Adipocyte (in vitro differentiated cells): ENCODE data around the gene EDDM3A.
"Not testable (repeated sequence)": the region's sequence is repeated elsewhere in the genome, so short reads cannot be mapped to it uniquely, and the experiment has no call there.

Source experiments
- DNase-seq: peaks from one replicate; pipeline ENCODE4 v3.0.0-alpha.2; 2015; ENCODE audit warnings: low read depth
- H3K27me3 ChIP-seq: replicated peaks from 2 replicates; pipeline ENCODE4 v1.7.0; 2013; ENCODE audit warnings: mild to moderate bottlenecking, low read length, moderate library complexity; ENCODE audit not compliant: control insufficient read depth, insufficient read depth
- H3K36me3 ChIP-seq: 2 replicates; pipeline ENCODE4 v1.7.0; 2013; ENCODE audit warnings: low read length, mild to moderate bottlenecking, moderate library complexity; ENCODE audit not compliant: control insufficient read depth, insufficient read depth, severe bottlenecking
- H3K4me1 ChIP-seq: 2 replicates; pipeline ENCODE4 v1.7.0; 2013; ENCODE audit warnings: mild to moderate bottlenecking, low read length, moderate library complexity; ENCODE audit not compliant: control insufficient read depth, insufficient read depth
- H3K4me3 ChIP-seq: 2 replicates; pipeline ENCODE4 v1.7.0; 2013; ENCODE audit warnings: mild to moderate bottlenecking, low read length, moderate library complexity
- H3K9ac ChIP-seq: 2 replicates; pipeline ENCODE4 v1.7.0; 2013; ENCODE audit warnings: mild to moderate bottlenecking, low read length, moderate library complexity
- H3K9me3 ChIP-seq: 2 replicates; pipeline ENCODE4 v1.7.0; 2013; ENCODE audit warnings: mild to moderate bottlenecking, low read length, moderate library complexity; ENCODE audit not compliant: control insufficient read depth

Gene EDDM3A

DNA sequence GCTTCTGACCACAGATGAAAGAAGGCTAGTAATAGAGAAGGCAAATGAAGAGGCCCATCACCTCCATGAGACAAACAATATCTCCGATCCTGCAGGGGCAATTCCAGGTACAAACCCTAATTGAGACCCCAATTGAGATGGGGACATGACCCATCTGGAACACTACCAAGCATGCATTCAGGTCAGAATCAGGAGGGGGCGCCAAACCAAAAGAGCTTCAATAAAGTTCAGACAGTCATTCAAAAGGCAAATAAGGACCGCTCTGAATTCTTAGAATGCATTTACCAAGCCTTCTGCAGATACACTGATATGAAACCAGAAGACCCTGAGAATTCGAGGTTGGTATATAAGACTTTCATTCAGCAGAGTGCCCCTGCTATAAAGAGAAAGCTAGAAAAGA is 12.3 kb downstream of the EDDM3A start:
- Histone ChIP-seq H3K9me3 (peaks cover 6% of the 10 kb centered on the region), H3K4me3 (no peak overlapping the region), H3K27me3 (peaks cover 27% of the 10 kb centered on the region), H3K36me3 (no peaks in the 10 kb centered on the region), H3K9ac (no peak overlapping the region), H3K4me1 (no peaks in the 10 kb centered on the region)
- no peak for DNase-seq

- DNase-seq, H3K4me3 ChIP-seq, H3K9ac ChIP-seq, H3K4me1 ChIP-seq, H3K9me3 ChIP-seq, H3K36me3 ChIP-seq: not testable (repeated sequence)
- peaks cover 27% of the 10 kb centered on the region for H3K27me3 ChIP-seq
Measured at GRCh38 chr14:20759465-20759864, 13.8 kb downstream of the EDDM3A start.

DNA sequence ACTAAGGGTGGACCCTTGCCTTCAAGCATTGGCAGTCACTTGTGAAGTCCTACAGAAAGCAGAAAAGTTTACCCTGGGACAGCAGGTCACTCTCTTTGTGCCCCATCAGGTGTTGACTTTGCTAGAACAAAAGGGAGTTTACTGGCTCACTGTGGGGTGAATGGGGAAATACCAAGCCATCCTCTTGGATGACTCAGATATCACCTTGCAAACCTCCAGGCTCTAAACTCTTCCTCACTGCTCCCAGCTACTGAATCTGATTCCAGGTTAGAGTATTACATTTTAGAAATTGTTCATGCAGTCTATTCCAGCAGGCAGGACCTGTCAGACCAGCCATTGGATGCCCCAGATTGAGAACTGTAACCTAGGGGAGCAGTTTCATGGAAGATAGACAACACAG is 15.3 kb downstream of the EDDM3A start:
- Histone ChIP-seq H3K27me3 (peaks cover 28% of the 10 kb centered on the region), H3K4me1 (no peaks in the 10 kb centered on the region), H3K4me3 (no peak overlapping the region), H3K36me3 (no peaks in the 10 kb centered on the region), H3K9ac (no peak overlapping the region), H3K9me3 (no peaks in the 10 kb centered on the region)
- no peak for DNase-seq

DNA sequence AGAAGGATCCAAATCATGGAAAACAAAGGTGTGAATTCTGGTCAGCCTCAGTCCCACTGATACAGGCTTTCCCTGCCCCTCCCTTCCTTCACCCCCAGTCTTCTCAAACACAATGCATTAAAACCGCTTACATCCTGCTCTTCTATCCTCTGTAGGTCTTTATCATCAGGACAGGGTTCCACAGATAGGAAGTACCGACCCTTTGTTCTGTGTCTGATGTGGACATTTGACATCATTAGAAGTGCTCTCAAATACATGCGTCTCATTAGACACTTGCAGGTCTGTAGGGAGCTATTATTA is 22.9 kb downstream of the EDDM3A start:
- no peaks in the 10 kb centered on the region for H3K36me3 ChIP-seq
- H3K4me3 ChIP-seq, result no peak overlapping the region
- no peaks in the 10 kb centered on the region for H3K4me1 ChIP-seq
- no peak for DNase-seq
- H3K27me3 ChIP-seq, result peaks cover 29% of the 10 kb centered on the region
- H3K9ac ChIP-seq, result no peak overlapping the region
- no peaks in the 10 kb centered on the region for H3K9me3 ChIP-seq

- no peaks in the 10 kb centered on the region for H3K36me3 ChIP-seq
- no peak overlapping the region for H3K9ac ChIP-seq
- H3K4me3 ChIP-seq, result no peak overlapping the region
- H3K9me3 ChIP-seq, result no peaks in the 10 kb centered on the region
- H3K4me1 ChIP-seq, result no peaks in the 10 kb centered on the region
- no peak for DNase-seq
- H3K27me3 ChIP-seq, result peaks cover 29% of the 10 kb centered on the region
Measured at GRCh38 chr14:20769421-20769820, 23.7 kb downstream of the EDDM3A start.

DNA sequence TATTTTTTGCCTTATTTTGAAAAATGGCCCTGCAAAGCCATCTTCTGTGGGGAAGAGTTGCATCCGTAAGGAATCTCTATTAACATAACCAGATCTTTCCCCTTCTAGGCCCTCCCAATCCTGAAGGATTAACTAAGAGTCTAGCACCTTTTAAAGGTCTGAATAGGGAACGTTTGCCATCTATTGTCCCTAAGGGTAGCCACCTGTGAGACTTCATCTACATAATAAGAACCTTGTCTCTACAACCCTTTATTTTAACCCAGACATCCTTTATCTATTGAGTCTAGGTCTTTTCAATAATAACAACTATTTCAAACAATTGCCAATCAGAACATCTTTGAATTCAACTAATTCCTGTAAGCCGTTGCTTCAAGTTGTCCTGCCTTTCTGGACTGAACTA is 27.0 kb downstream of the EDDM3A start:
- DNase-seq, result no peak
- no peak overlapping the region for H3K4me3 ChIP-seq
- H3K27me3 ChIP-seq, result peaks cover 25% of the 10 kb centered on the region
- no peak overlapping the region for H3K9ac ChIP-seq
- no peaks in the 10 kb centered on the region for H3K4me1 ChIP-seq
- no peaks in the 10 kb centered on the region for H3K36me3 ChIP-seq
- no peaks in the 10 kb centered on the region for H3K9me3 ChIP-seq

- Histone ChIP-seq H3K4me3 (no peak overlapping the region), H3K4me1 (no peaks in the 10 kb centered on the region), H3K9ac (no peak overlapping the region), H3K36me3 (no peaks in the 10 kb centered on the region), H3K27me3 (peaks cover 22% of the 10 kb centered on the region), H3K9me3 (no peaks in the 10 kb centered on the region)
- no peak for DNase-seq
Measured at GRCh38 chr14:20774258-20774824, 28.7 kb downstream of the EDDM3A start.

- Histone ChIP-seq H3K4me1 (no peaks in the 10 kb centered on the region), H3K9ac (no peak overlapping the region), H3K9me3 (no peaks in the 10 kb centered on the region), H3K36me3 (no peaks in the 10 kb centered on the region), H3K27me3 (peaks cover 25% of the 10 kb centered on the region), H3K4me3 (no peak overlapping the region)
- DNase-seq, result no peak
Measured at GRCh38 chr14:20775043-20775442, 29.4 kb downstream of the EDDM3A start.

GRCh38 chr14:20775901-20776300 is 30.2 kb downstream of the EDDM3A start:
- DNase-seq, result no peak
- no peaks in the 10 kb centered on the region for H3K9me3 ChIP-seq
- no peak overlapping the region for H3K9ac ChIP-seq

DNA sequence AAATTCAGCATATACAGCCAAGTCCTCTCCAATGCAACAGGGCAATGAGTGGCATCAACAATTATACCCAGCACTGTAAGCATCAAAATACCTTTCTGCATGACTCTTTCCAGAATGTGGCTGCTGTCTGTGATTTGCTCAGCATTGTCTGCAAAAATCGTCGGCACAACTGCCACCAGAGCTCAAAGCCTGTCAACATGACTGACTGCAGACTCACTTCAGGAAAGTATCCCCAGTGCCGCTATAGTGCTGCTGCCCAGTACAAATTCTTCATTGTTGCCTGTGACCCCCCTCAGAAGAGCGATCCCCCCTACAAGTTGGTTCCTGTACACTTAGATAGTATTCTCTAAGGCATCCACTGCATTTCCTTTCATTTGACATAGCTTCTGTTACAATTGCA is 36.1 kb downstream of the EDDM3A start:
- no peaks in the 10 kb centered on the region for H3K36me3 ChIP-seq
- H3K27me3 ChIP-seq, result peaks cover 28% of the 10 kb centered on the region
- H3K9ac ChIP-seq, result no peak overlapping the region
- H3K9me3 ChIP-seq, result no peaks in the 10 kb centered on the region
- H3K4me3 ChIP-seq, result no peak overlapping the region
- no peaks in the 10 kb centered on the region for H3K4me1 ChIP-seq
- DNase-seq, result no peak

More at GRCh38 chr14:20775901-20776300, 30.2 kb downstream of the EDDM3A start:
- no peak overlapping the region for H3K4me3 ChIP-seq
- no peaks in the 10 kb centered on the region for H3K4me1 ChIP-seq
- no peaks in the 10 kb centered on the region for H3K36me3 ChIP-seq
- H3K27me3 ChIP-seq, result peaks cover 18% of the 10 kb centered on the region

GRCh38 chr14:20782280-20782890 is 36.7 kb downstream of the EDDM3A start:
- Histone ChIP-seq H3K4me1 (no peaks in the 10 kb centered on the region), H3K9ac (no peak overlapping the region), H3K9me3 (no peaks in the 10 kb centered on the region), H3K27me3 (peaks cover 28% of the 10 kb centered on the region), H3K36me3 (no peaks in the 10 kb centered on the region), H3K4me3 (no peak overlapping the region)
- no peak for DNase-seq

DNA sequence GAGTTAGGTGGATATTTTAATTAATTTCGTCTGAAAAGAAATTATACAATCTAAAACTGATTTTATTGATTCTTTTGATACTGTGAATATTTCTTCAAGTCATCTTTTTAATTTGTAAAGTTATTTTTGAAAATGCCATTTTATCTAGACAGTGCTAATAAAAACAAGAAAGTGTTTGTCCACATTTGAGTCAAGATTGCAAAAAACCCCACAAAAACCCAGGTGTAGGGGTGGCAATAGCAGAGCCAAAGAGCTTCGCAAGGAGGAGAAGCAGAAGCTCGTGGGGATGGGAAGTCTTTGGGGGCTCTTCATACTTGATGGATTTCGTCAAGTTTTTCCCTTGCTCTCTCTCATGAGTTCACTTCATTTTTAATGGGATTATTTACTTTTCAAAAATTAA is 41.3 kb downstream of the EDDM3A start:
- peaks cover 13% of the 10 kb centered on the region for H3K27me3 ChIP-seq
- DNase-seq, result no peak
- H3K36me3 ChIP-seq, result no peaks in the 10 kb centered on the region
- no peak overlapping the region for H3K9ac ChIP-seq
- H3K4me1 ChIP-seq, result no peaks in the 10 kb centered on the region
- H3K4me3 ChIP-seq, result no peak overlapping the region
- no peaks in the 10 kb centered on the region for H3K9me3 ChIP-seq
